Measurements from ENCODE around the gene GRAMD2A.

DNA sequence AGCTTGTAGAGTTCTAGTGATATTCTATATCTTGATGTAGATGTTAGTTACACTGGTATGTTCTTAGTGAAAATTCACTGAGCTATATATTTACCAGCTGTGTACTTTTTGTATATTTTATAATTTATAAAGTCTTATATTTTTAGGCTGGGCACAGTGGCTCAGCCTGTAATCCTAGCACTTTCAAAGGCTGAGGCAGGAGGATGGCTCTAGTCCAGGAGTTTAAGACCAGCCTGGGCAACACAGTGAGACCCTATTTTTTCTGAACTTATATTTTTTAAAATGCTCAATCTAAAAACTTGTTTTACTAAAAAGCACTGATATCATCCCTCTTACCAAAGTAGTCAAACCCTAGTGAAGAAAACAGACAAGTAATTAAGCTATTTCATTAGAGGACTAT lies 84.8 kb downstream of the GRAMD2A start:
- TF ChIP-seq POLR2A (IDR thresholded peaks at IDR 0.05) (no peak), CTCF (IDR thresholded peaks at IDR 0.05) (no peak)

All from uterus (tissue), 2 donors.